WTC11 (cell line): ENCODE measurements around the gene SPPL2B. TPM values are rescaled to one million over a fixed set of nuclear protein-coding genes. Genes with fewer than 3 reads are reported as not detected.

Experiments
- ATAC-seq: fragments of 200-7000 bp; cut with Tn5 transposase; 2 replicates; pipeline ENCODE4 v1.10.0; 2021; ENCODE audit warnings: mild to moderate bottlenecking, moderate library complexity
- CTCF ChIA-PET: fragments of 300-600 bp; sonication (Branson Sonifier 250); formaldehyde crosslinking; loops from one replicate; lab custom pipeline; 2021; ENCODE audit warnings: antibody characterized with exemption; lab: Charles Lee
- POLR2A ChIA-PET: fragments of 350-600 bp; sonication (Branson Sonifier 250); formaldehyde crosslinking; loops from one replicate; lab custom pipeline; 2021; ENCODE audit warnings: antibody characterized with exemption; lab: Charles Lee
- DNase-seq: peaks from one replicate; pipeline ENCODE4 v3.0.0; 2021; ENCODE audit warnings: low spot score
- H3K27ac Mint-ChIP-seq: 2 replicates; pipeline ENCODE4 v1.8.0; 2021; ENCODE audit warnings: mixed read lengths
- H3K27me3 Mint-ChIP-seq: 2 replicates; pipeline ENCODE4 v1.8.0; 2021; ENCODE audit warnings: low read depth, mild to moderate bottlenecking, moderate library complexity, mixed read lengths
- H3K36me3 Mint-ChIP-seq: 2 replicates; pipeline ENCODE4 v1.8.0; 2021; ENCODE audit warnings: mixed read lengths
- H3K4me1 Mint-ChIP-seq: 2 replicates; pipeline ENCODE4 v1.8.0; 2022; ENCODE audit warnings: mixed read lengths
- H3K4me3 Mint-ChIP-seq: 2 replicates; pipeline ENCODE4 v1.8.0; 2021; ENCODE audit warnings: mild to moderate bottlenecking, moderate library complexity, mixed read lengths
- H3K9me3 Mint-ChIP-seq: 2 replicates; pipeline ENCODE4 v1.8.0; 2021; ENCODE audit warnings: mixed read lengths
- AR ChIP-seq: fragments of 250-450 bp; sonication (Bioruptor Pico); IDR thresholded peaks from 2 replicates; pipeline ENCODE4 v1.9.0; 2021; ENCODE audit warnings: mild to moderate bottlenecking
- ATF2 ChIP-seq: sonication (generic); formaldehyde crosslinking; IDR thresholded peaks from 2 replicates; pipeline ENCODE4 v1.8.1; 2022; ENCODE audit warnings: low read depth, missing genetic modification reagents, borderline replicate concordance
- CDX4 ChIP-seq: fragments of 250-450 bp; sonication (Bioruptor Pico); IDR thresholded peaks from 2 replicates; pipeline ENCODE4 v1.9.0; 2021; ENCODE audit warnings: moderate library complexity, mild to moderate bottlenecking, inconsistent platforms, borderline replicate concordance
- ESRRA ChIP-seq: sonication (generic); formaldehyde crosslinking; IDR thresholded peaks from 2 replicates; pipeline ENCODE4 v1.8.1; 2022; ENCODE audit warnings: mild to moderate bottlenecking, missing genetic modification reagents, borderline replicate concordance
- ETV6 ChIP-seq: sonication (generic); formaldehyde crosslinking; IDR thresholded peaks from 2 replicates; pipeline ENCODE4 v1.8.1; 2022; ENCODE audit warnings: mild to moderate bottlenecking, missing genetic modification reagents
- FOXJ3 ChIP-seq: sonication (generic); formaldehyde crosslinking; IDR thresholded peaks from 2 replicates; pipeline ENCODE4 v1.9.0; 2021; ENCODE audit warnings: missing genetic modification reagents, mild to moderate bottlenecking, borderline replicate concordance
- GABPB1 ChIP-seq: sonication (generic); formaldehyde crosslinking; IDR thresholded peaks from 2 replicates; pipeline ENCODE4 v1.8.1; 2023; ENCODE audit warnings: mild to moderate bottlenecking, missing genetic modification reagents
- GTF2I ChIP-seq: fragments of 250-450 bp; sonication (Bioruptor Pico); conservative IDR thresholded peaks from 2 replicates; pipeline ENCODE4 v1.4.0; 2021; ENCODE audit warnings: mild to moderate bottlenecking
- IRF2 ChIP-seq: sonication (generic); formaldehyde crosslinking; IDR thresholded peaks from 2 replicates; pipeline ENCODE4 v1.8.0; 2022; ENCODE audit warnings: low read depth, missing genetic modification reagents, borderline replicate concordance
- NFATC4 ChIP-seq: fragments of 250-450 bp; sonication (Bioruptor Pico); IDR thresholded peaks from 2 replicates; pipeline ENCODE4 v1.9.0; 2021; ENCODE audit warnings: mild to moderate bottlenecking
- NFYB ChIP-seq: sonication (generic); formaldehyde crosslinking; conservative IDR thresholded peaks from 2 replicates; pipeline ENCODE4 v1.8.0; 2022; ENCODE audit warnings: low read depth, missing genetic modification reagents
- NR2C2 ChIP-seq: sonication (generic); formaldehyde crosslinking; IDR thresholded peaks from 2 replicates; pipeline ENCODE4 v1.8.0; 2022; ENCODE audit warnings: mild to moderate bottlenecking, missing genetic modification reagents
- SMAD3 ChIP-seq: sonication (generic); formaldehyde crosslinking; IDR thresholded peaks from 2 replicates; pipeline ENCODE4 v1.8.0; 2022; ENCODE audit warnings: missing genetic modification reagents, mild to moderate bottlenecking, borderline replicate concordance
- SMAD4 ChIP-seq: sonication (generic); formaldehyde crosslinking; IDR thresholded peaks from 2 replicates; pipeline ENCODE4 v1.8.0; 2022; ENCODE audit warnings: mild to moderate bottlenecking, missing genetic modification reagents
- USF2 ChIP-seq: sonication (generic); formaldehyde crosslinking; IDR thresholded peaks from 2 replicates; pipeline ENCODE4 v1.8.1; 2023; ENCODE audit warnings: mild to moderate bottlenecking, missing genetic modification reagents, moderate library complexity
- ZBTB21 ChIP-seq: sonication (generic); formaldehyde crosslinking; IDR thresholded peaks from 2 replicates; pipeline ENCODE4 v1.8.1; 2023; ENCODE audit warnings: mild to moderate bottlenecking, missing genetic modification reagents, borderline replicate concordance
- ZMAT4 ChIP-seq: fragments of 250-450 bp; sonication (Bioruptor Pico); IDR thresholded peaks from 2 replicates; pipeline ENCODE4 v1.9.0; 2021; ENCODE audit warnings: mild to moderate bottlenecking
- ZNF219 ChIP-seq: sonication (generic); formaldehyde crosslinking; IDR thresholded peaks from 2 replicates; pipeline ENCODE4 v1.8.0; 2023; ENCODE audit warnings: missing genetic modification reagents, mild to moderate bottlenecking, borderline replicate concordance
- ZNF532 ChIP-seq: fragments of 250-450 bp; sonication (Bioruptor Pico); IDR thresholded peaks from 2 replicates; pipeline ENCODE4 v1.9.0; 2021; ENCODE audit warnings: mild to moderate bottlenecking, borderline replicate concordance
- total RNA-seq: library from RNA; stranded (reverse); gene quantifications from 3 replicates; pipeline ENCODE4 v1.2.3, GENCODE V29; 2021

SPPL2B gene
- total RNA-seq, 1 experiment from 2014 or later, result 117 TPM

GRCh38 chr19:2353159-2353886 is 24.8 kb downstream of the SPPL2B start:
- POLR2A ChIA-PET, result no interaction called here
- no peak for ATAC-seq

GRCh38 chr19:2353887-2354592 is 25.6 kb downstream of the SPPL2B start:
- H3K27me3 Mint-ChIP-seq, result peaks cover 6% of the 10 kb centered on the region
- H3K4me1 Mint-ChIP-seq, result no peaks in the 10 kb centered on the region
- POLR2A ChIA-PET, result no interaction called here
- CTCF ChIA-PET, result interaction anchor here (0.5 to 1.0 kb wide), 3 partner anchors 38 to 1219 kb away, joined by 3 to 5 read pairs (median 4); no protein-coding TSS in a partner anchor
- no peak for ATAC-seq
- no peak overlapping the region for H3K4me3 Mint-ChIP-seq
- H3K36me3 Mint-ChIP-seq, result no peaks in the 10 kb centered on the region
- H3K9me3 Mint-ChIP-seq, result no peaks in the 10 kb centered on the region
- no peak overlapping the region for H3K27ac Mint-ChIP-seq
- no peak for DNase-seq
- TF ChIP-seq NR2C2 (CRISPR knock-in tag) (no peak), GABPB1 (CRISPR knock-in tag) (no peak), SMAD4 (CRISPR knock-in tag) (no peak), NFATC4 (CRISPR knock-in tag) (no peak), AR (CRISPR knock-in tag) (no peak), SMAD3 (CRISPR knock-in tag) (no peak), IRF2 (CRISPR knock-in tag) (no peak), ATF2 (no peak), ESRRA (no peak)

More at GRCh38 chr19:2353159-2353886, 24.8 kb downstream of the SPPL2B start:
- no peaks in the 10 kb centered on the region for H3K4me1 Mint-ChIP-seq
- no peaks in the 10 kb centered on the region for H3K9me3 Mint-ChIP-seq
- no peaks in the 10 kb centered on the region for H3K27me3 Mint-ChIP-seq
- no peak overlapping the region for H3K27ac Mint-ChIP-seq
- CTCF ChIA-PET, result interaction anchor here (0.5 kb wide), 1 partner anchor 1218 kb away, joined by 5 read pairs; no protein-coding TSS in a partner anchor
- no peak overlapping the region for H3K4me3 Mint-ChIP-seq
- no peaks in the 10 kb centered on the region for H3K36me3 Mint-ChIP-seq
- no peak for DNase-seq
- TF ChIP-seq GTF2I (no peak), CDX4 (CRISPR knock-in tag) (no peak), ZMAT4 (CRISPR knock-in tag) (no peak), USF2 (no peak), ZNF219 (no peak), NFYB (CRISPR knock-in tag) (no peak), FOXJ3 (CRISPR knock-in tag) (no peak), ZBTB21 (no peak), ESRRA (no peak), ZNF532 (CRISPR knock-in tag) (no peak), ETV6 (CRISPR knock-in tag) (no peak)
- TF ChIP-seq, all 79 proteins: peak for 0
